HEK293 (cell line): Measurements from ENCODE around the gene PLCB3.

Experiments
- BCL11A ChIP-seq: fragments of 450-650 bp; formaldehyde crosslinking; IDR thresholded peaks from 2 replicates; pipeline ENCODE4 v1.5.1; 2016; ENCODE audit warnings: low read depth, missing biosample characterization, missing genetic modification characterization
- FEZF1 ChIP-seq: fragments of 450-650 bp; formaldehyde crosslinking; IDR thresholded peaks from 2 replicates; pipeline ENCODE4 v1.5.1; 2016; ENCODE audit warnings: missing biosample characterization, missing genetic modification characterization
- GLI2 ChIP-seq: fragments of 450-650 bp; formaldehyde crosslinking; IDR thresholded peaks from 2 replicates; pipeline ENCODE4; 2017; ENCODE audit warnings: missing biosample characterization, missing genetic modification characterization, low read depth, borderline replicate concordance
- GLIS2 ChIP-seq: fragments of 450-650 bp; formaldehyde crosslinking; IDR thresholded peaks from 2 replicates; pipeline ENCODE4 v1.5.1; 2016; ENCODE audit warnings: missing biosample characterization, missing genetic modification characterization
- KLF7 ChIP-seq: fragments of 450-650 bp; formaldehyde crosslinking; IDR thresholded peaks from 2 replicates; pipeline ENCODE4 v1.5.1; 2016; ENCODE audit warnings: missing biosample characterization, missing genetic modification characterization, borderline replicate concordance
- OSR2 ChIP-seq: fragments of 450-650 bp; formaldehyde crosslinking; IDR thresholded peaks from 2 replicates; pipeline ENCODE4 v1.5.1; 2016; ENCODE audit warnings: missing biosample characterization, missing genetic modification characterization
- PRDM1 ChIP-seq: fragments of 450-650 bp; formaldehyde crosslinking; IDR thresholded peaks from 2 replicates; pipeline ENCODE4; 2016; ENCODE audit warnings: missing biosample characterization, missing genetic modification characterization
- REPIN1 ChIP-seq: fragments of 450-650 bp; formaldehyde crosslinking; IDR thresholded peaks from 2 replicates; pipeline ENCODE4 v1.5.1; 2017; ENCODE audit warnings: missing biosample characterization, missing genetic modification characterization, low read depth
- SALL2 ChIP-seq: fragments of 450-650 bp; formaldehyde crosslinking; IDR thresholded peaks from 2 replicates; pipeline ENCODE4 v1.5.0; 2017; ENCODE audit warnings: missing biosample characterization, mild to moderate bottlenecking, missing genetic modification characterization, borderline replicate concordance
- SP2 ChIP-seq: fragments of 450-650 bp; formaldehyde crosslinking; IDR thresholded peaks from 2 replicates; pipeline ENCODE4 v1.5.1; 2016; ENCODE audit warnings: missing biosample characterization, missing genetic modification characterization
- SP7 ChIP-seq: fragments of 450-650 bp; formaldehyde crosslinking; IDR thresholded peaks from 2 replicates; pipeline ENCODE4 v1.5.1; 2016; ENCODE audit warnings: missing biosample characterization, missing genetic modification characterization
- ZBTB1 ChIP-seq: fragments of 450-650 bp; formaldehyde crosslinking; IDR thresholded peaks from 2 replicates; pipeline ENCODE4 v1.5.1; 2016; ENCODE audit warnings: missing biosample characterization, missing genetic modification characterization
- ZBTB10 ChIP-seq: fragments of 450-650 bp; formaldehyde crosslinking; IDR thresholded peaks from 2 replicates; pipeline ENCODE4 v1.5.1; 2016; ENCODE audit warnings: missing biosample characterization, missing genetic modification characterization
- ZBTB7A ChIP-seq: fragments of 450-650 bp; formaldehyde crosslinking; IDR thresholded peaks from 2 replicates; pipeline ENCODE4 v1.5.1; 2016; ENCODE audit warnings: low read depth, missing biosample characterization, missing genetic modification characterization
- ZBTB8A ChIP-seq: fragments of 450-650 bp; formaldehyde crosslinking; IDR thresholded peaks from 2 replicates; pipeline ENCODE4 v1.5.1; 2016; ENCODE audit warnings: missing biosample characterization, missing genetic modification characterization
- ZFP69B ChIP-seq: fragments of 450-650 bp; formaldehyde crosslinking; IDR thresholded peaks from 2 replicates; pipeline ENCODE4 v1.5.1; 2016; ENCODE audit warnings: missing biosample characterization, missing genetic modification characterization
- ZNF175 ChIP-seq: fragments of 450-650 bp; formaldehyde crosslinking; IDR thresholded peaks from 2 replicates; pipeline ENCODE4 v1.5.1; 2016; ENCODE audit warnings: missing biosample characterization, missing genetic modification characterization
- ZNF19 ChIP-seq: fragments of 450-650 bp; formaldehyde crosslinking; IDR thresholded peaks from 2 replicates; pipeline ENCODE4; 2016; ENCODE audit warnings: missing biosample characterization, missing genetic modification characterization, low read depth
- ZNF211 ChIP-seq: fragments of 450-650 bp; formaldehyde crosslinking; IDR thresholded peaks from 2 replicates; pipeline ENCODE4 v1.5.1; 2016; ENCODE audit warnings: low read depth, missing biosample characterization, missing genetic modification characterization
- ZNF214 ChIP-seq: fragments of 450-650 bp; formaldehyde crosslinking; IDR thresholded peaks from 2 replicates; pipeline ENCODE4 v1.5.1; 2017; ENCODE audit warnings: missing biosample characterization, mild to moderate bottlenecking, missing genetic modification characterization, borderline replicate concordance
- ZNF302 ChIP-seq: fragments of 450-650 bp; formaldehyde crosslinking; IDR thresholded peaks from 2 replicates; pipeline ENCODE4 v1.5.1; 2016; ENCODE audit warnings: missing biosample characterization, missing genetic modification characterization, low read depth
- ZNF324 ChIP-seq: fragments of 450-650 bp; formaldehyde crosslinking; IDR thresholded peaks from 2 replicates; pipeline ENCODE4 v1.5.1; 2016; ENCODE audit warnings: missing biosample characterization, missing genetic modification characterization
- ZNF449 ChIP-seq: fragments of 450-650 bp; formaldehyde crosslinking; IDR thresholded peaks from 2 replicates; pipeline ENCODE4 v1.5.1; 2017; ENCODE audit warnings: missing biosample characterization, mild to moderate bottlenecking, missing genetic modification characterization, moderate library complexity
- ZNF473 ChIP-seq: fragments of 450-650 bp; formaldehyde crosslinking; IDR thresholded peaks from 2 replicates; pipeline ENCODE4 v1.5.1; 2017; ENCODE audit warnings: missing biosample characterization, missing genetic modification characterization
- ZNF558 ChIP-seq: fragments of 450-650 bp; formaldehyde crosslinking; IDR thresholded peaks from 2 replicates; pipeline ENCODE4 v1.5.1; 2016; ENCODE audit warnings: missing biosample characterization, missing genetic modification characterization
- ZNF610 ChIP-seq: fragments of 450-650 bp; formaldehyde crosslinking; IDR thresholded peaks from 2 replicates; pipeline ENCODE4 v1.5.1; 2016; ENCODE audit warnings: missing biosample characterization, missing genetic modification characterization, borderline replicate concordance
- ZNF629 ChIP-seq: fragments of 450-650 bp; formaldehyde crosslinking; IDR thresholded peaks from 2 replicates; pipeline ENCODE4 v1.5.1; 2017; ENCODE audit warnings: missing biosample characterization, missing genetic modification characterization
- ZNF670 ChIP-seq: fragments of 450-650 bp; formaldehyde crosslinking; IDR thresholded peaks from 2 replicates; pipeline ENCODE4 v1.5.1; 2016; ENCODE audit warnings: missing biosample characterization, missing genetic modification characterization, low read depth
- ZNF692 ChIP-seq: fragments of 450-650 bp; formaldehyde crosslinking; IDR thresholded peaks from 2 replicates; pipeline ENCODE4 v1.5.1; 2016; ENCODE audit warnings: missing biosample characterization, missing genetic modification characterization
- ZNF707 ChIP-seq: fragments of 450-650 bp; formaldehyde crosslinking; IDR thresholded peaks from 2 replicates; pipeline ENCODE4 v1.5.1; 2016; ENCODE audit warnings: missing biosample characterization, missing genetic modification characterization
- ZNF747 ChIP-seq: fragments of 450-650 bp; formaldehyde crosslinking; IDR thresholded peaks from 2 replicates; pipeline ENCODE4 v1.5.1; 2016; ENCODE audit warnings: missing biosample characterization, missing genetic modification characterization
- ZNF76 ChIP-seq: fragments of 450-650 bp; formaldehyde crosslinking; IDR thresholded peaks from 2 replicates; pipeline ENCODE4; 2016; ENCODE audit warnings: low read depth, missing biosample characterization, missing genetic modification characterization, borderline replicate concordance
- ZNF843 ChIP-seq: fragments of 450-650 bp; formaldehyde crosslinking; IDR thresholded peaks from 2 replicates; pipeline ENCODE4 v1.5.1; 2016; ENCODE audit warnings: missing biosample characterization, missing genetic modification characterization
- TF ChIP-seq, protein P1 (sequence below): fragments of 450-650 bp; formaldehyde crosslinking; IDR thresholded peaks from 2 replicates; pipeline ENCODE4; 2016; ENCODE audit warnings: missing biosample characterization, missing genetic modification characterization
- TF ChIP-seq, protein P2 (sequence below): fragments of 450-650 bp; formaldehyde crosslinking; IDR thresholded peaks from 2 replicates; pipeline ENCODE4 v1.5.1; 2016; ENCODE audit warnings: missing biosample characterization, missing genetic modification characterization

The PLCB3 gene

DNA sequence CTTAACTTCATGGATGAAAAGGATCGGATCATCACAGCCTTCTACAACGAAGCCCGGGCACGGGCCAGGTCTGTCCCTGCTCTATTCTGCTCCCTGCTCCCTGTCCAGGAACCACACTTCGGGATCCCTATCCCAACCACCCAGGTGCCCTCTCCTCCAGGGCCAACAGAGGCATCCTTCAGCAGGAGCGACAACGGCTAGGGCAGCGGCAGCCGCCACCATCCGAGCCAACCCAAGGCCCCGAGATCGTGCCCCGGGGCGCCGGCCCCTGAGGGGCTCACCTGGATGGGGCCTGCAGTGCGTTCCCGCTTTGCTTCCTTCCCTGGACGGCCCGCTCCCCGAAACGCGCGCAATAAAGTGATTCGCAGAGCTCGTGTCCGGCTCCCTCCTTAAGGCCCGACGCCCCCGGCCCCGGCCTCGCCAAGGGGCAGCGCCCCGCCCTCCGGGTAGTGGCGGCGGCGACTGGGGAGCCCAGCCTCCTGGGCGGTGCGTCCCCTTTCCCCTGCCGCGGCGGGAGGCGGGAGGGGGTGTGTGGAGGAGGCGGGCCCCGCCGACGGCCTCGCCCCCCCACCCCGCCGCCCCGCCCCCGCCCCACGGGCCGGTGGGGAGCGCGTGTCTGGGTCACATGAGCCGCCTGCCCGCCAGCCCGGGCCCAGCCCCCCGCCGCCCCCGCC lies 17.3 kb upstream of the PLCB3 start, which contains the start of gene VEGFB (continued):
- TF ChIP-seq, protein P1, sequence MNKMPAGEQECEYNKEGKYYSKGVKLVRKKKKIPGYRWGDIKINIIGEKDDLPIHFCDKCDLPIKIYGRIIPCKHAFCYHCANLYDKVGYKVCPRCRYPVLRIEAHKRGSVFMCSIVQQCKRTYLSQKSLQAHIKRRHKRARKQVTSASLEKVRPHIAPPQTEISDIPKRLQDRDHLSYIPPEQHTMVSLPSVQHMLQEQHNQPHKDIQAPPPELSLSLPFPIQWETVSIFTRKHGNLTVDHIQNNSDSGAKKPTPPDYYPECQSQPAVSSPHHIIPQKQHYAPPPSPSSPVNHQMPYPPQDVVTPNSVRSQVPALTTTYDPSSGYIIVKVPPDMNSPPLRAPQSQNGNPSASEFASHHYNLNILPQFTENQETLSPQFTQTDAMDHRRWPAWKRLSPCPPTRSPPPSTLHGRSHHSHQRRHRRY (tag by site-specific recombination), result no peak
- TF ChIP-seq KLF7 (tag by site-specific recombination), result no peak
- TF ChIP-seq ZNF214 (tag by site-specific recombination), result no peak
- TF ChIP-seq ZNF629 (tag by site-specific recombination), result no peak
- no peak for TF ChIP-seq ZNF610 (tag by site-specific recombination)
- peak; percentile 72 for TF ChIP-seq ZBTB10 (tag by site-specific recombination)
- peak; percentile 58; the same call in 1 of the 2 replicates for TF ChIP-seq ZBTB8A
- TF ChIP-seq ZNF211 (tag by site-specific recombination), result no peak
- TF ChIP-seq, protein P2, sequence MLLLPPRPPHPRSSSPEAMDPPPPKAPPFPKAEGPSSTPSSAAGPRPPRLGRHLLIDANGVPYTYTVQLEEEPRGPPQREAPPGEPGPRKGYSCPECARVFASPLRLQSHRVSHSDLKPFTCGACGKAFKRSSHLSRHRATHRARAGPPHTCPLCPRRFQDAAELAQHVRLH (tag by site-specific recombination), result no peak
- TF ChIP-seq GLIS2 (tag by site-specific recombination), result peak; percentile 74
- no peak for TF ChIP-seq GLI2 (tag by site-specific recombination)
- no peak for TF ChIP-seq ZNF558 (tag by site-specific recombination)
- no peak for TF ChIP-seq ZNF473 (tag by site-specific recombination)
- no peak for TF ChIP-seq ZNF324 (tag by site-specific recombination)
- TF ChIP-seq ZNF707, result no peak
- no peak for TF ChIP-seq ZNF19 (tag by site-specific recombination)
- no peak for TF ChIP-seq REPIN1
- TF ChIP-seq ZBTB7A (tag by site-specific recombination), result no peak; the same call in 1 of the 2 replicates
- no peak for TF ChIP-seq ZNF670 (tag by site-specific recombination)
- no peak for TF ChIP-seq ZNF175 (tag by site-specific recombination)
- no peak for TF ChIP-seq ZNF76
- TF ChIP-seq SP2 (tag by site-specific recombination), result peak; percentile 46
- TF ChIP-seq ZNF843 (tag by site-specific recombination), result no peak
- TF ChIP-seq ZNF302 (tag by site-specific recombination), result no peak
- TF ChIP-seq PRDM1 (tag by site-specific recombination), result no peak
- peak; percentile 39; the same call in 1 of the 2 replicates for TF ChIP-seq SP7 (tag by site-specific recombination)
- TF ChIP-seq OSR2 (tag by site-specific recombination), result no peak
- TF ChIP-seq FEZF1 (tag by site-specific recombination), result no peak
- TF ChIP-seq BCL11A, result no peak
- TF ChIP-seq SALL2, result no peak
- no peak for TF ChIP-seq ZFP69B (tag by site-specific recombination)
- TF ChIP-seq ZNF692, result no peak
- TF ChIP-seq ZNF747 (tag by site-specific recombination), result no peak
- no peak for TF ChIP-seq ZNF449 (tag by site-specific recombination)
- no peak for TF ChIP-seq ZBTB1
